ENCODE results near the gene AQP12B. TPM values are rescaled to one million over a fixed set of nuclear protein-coding genes. Genes with fewer than 3 reads are reported as not detected.

AQP12B gene
- total RNA-seq, 1 experiment from 2014 or later = not detected

- no peaks in the 10 kb centered on the region; a peak in 1 of 4 replicates for H3K4me1 Mint-ChIP-seq
- H3K56ac ChIP-seq (ENCODE audit: insufficient read length, low read depth, low read length) = no peak overlapping the region
- no peak overlapping the region for H3K4ac ChIP-seq (ENCODE audit: low read depth, low read length)
- no peaks in the 10 kb centered on the region for H3K23me2 ChIP-seq (ENCODE audit: insufficient read length, low read depth, low read length, poor library complexity, severe bottlenecking)
- no peak overlapping the region for H3K27ac ChIP-seq (ENCODE audit: insufficient read length, low read depth, low read length)
- H4K8ac ChIP-seq (replicated peaks; ENCODE audit: insufficient read length, low read depth, low read length) = no peak overlapping the region
- H3K9ac ChIP-seq (ENCODE audit: extremely low read depth, insufficient read length, low read length) = no peak overlapping the region
- no peak overlapping the region for H3T11ph ChIP-seq (ENCODE audit: low read length)
- H3K18ac ChIP-seq (ENCODE audit: insufficient read length, low read depth, low read length) = no peak overlapping the region
- H3K27me3 Mint-ChIP-seq (ENCODE audit: low read depth) = peaks cover 2% of the 10 kb centered on the region
- no peaks in the 10 kb centered on the region for H3K79me1 ChIP-seq (ENCODE audit: insufficient read depth, low read depth, low read length, poor library complexity, severe bottlenecking)
- H2BK120ac ChIP-seq (ENCODE audit: low read depth, low read length, poor library complexity, severe bottlenecking) = no peak overlapping the region
- no peaks in the 10 kb centered on the region for H3K79me2 ChIP-seq (ENCODE audit: insufficient read depth, low read length)
- H3K27me3 ChIP-seq (ENCODE audit: insufficient read depth, low read length) = no peaks in the 10 kb centered on the region
- H2AK5ac ChIP-seq (ENCODE audit: insufficient read length, low read length) = no peak overlapping the region
- no peak for DNase-seq
- TF ChIP-seq CTCF (conservative IDR thresholded peaks at IDR 0.05) = no peak
- no peak overlapping the region; the same call in 1 of the 2 replicates for H3K14ac ChIP-seq (ENCODE audit: insufficient read depth, low read length)
- no peak overlapping the region; a peak in 1 of 7 replicates for H3K27ac Mint-ChIP-seq
- H4K5ac ChIP-seq (ENCODE audit: insufficient read length, low read depth, low read length) = no peak overlapping the region
- H2BK15ac ChIP-seq (ENCODE audit: low read depth, low read length) = no peak overlapping the region
- no peak overlapping the region for H2BK12ac ChIP-seq (ENCODE audit: insufficient read length, low read depth, low read length)
- no peaks in the 10 kb centered on the region for H3K4me1 ChIP-seq (ENCODE audit: insufficient read depth, low read length)
- H3K4me3 Mint-ChIP-seq = no peak overlapping the region
- peaks cover 17 to 37% (median 26%) of the 10 kb centered on the region in 3 experiments for H3K36me3 Mint-ChIP-seq (ENCODE audit: insufficient read depth in 1 of 3, low read depth in 3 of 3)
- no CpG with 5 or more reads among the region's 18 CpGs for WGBS (ENCODE audit: extremely low coverage, insufficient read length, low lambda C conversion rate)
- no peak overlapping the region for H4K91ac ChIP-seq (ENCODE audit: insufficient read length, low read depth, low read length)
- H4K20me1 ChIP-seq (ENCODE audit: control insufficient read depth, insufficient read depth, insufficient read length) = peaks cover 5% of the 10 kb centered on the region
- no peak overlapping the region for H3K23ac ChIP-seq (ENCODE audit: insufficient read length, low read depth, low read length)
- no peak overlapping the region for H2AFZ ChIP-seq (ENCODE audit: low read length)
- H3K9me3 ChIP-seq (ENCODE audit: control insufficient read depth, low read depth, low read length) = no peaks in the 10 kb centered on the region
- no peak overlapping the region for H2BK5ac ChIP-seq (ENCODE audit: insufficient read length, low read length)
- no peaks in the 10 kb centered on the region for H3K9me3 Mint-ChIP-seq
- H2BK20ac ChIP-seq (ENCODE audit: low read depth, low read length, poor library complexity, severe bottlenecking) = no peak overlapping the region
- H3K4me2 ChIP-seq (ENCODE audit: insufficient read depth, insufficient read length, low read length) = no peak overlapping the region
Observed at GRCh38 chr2:240717181-240717641, 34.5 kb upstream of the AQP12B start.
